Measurements from ENCODE around the gene DACH2.
"Not testable (repeated sequence)": the region's sequence is repeated elsewhere in the genome, so short reads cannot be mapped to it uniquely, and the experiment has no call there.

DNA sequence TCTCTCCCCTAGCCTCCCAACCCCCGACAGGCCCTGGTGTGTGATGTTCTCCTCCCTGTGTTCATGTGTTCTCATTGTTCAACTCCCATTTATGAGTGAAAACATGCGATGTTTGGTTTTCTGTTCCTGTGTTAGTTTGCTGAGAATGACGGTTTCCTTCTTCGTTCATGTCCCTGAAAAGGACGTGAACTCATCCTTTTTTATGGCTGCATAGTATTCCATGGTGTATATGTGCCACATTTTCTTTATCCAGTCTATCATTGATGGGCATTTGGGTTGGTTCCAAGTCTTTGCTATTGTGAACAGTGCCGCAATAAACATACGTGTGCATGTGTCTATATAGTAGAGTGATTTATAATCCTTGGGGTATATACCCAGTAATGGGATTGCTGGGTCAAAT lies 33.1 kb downstream of the DACH2 start:
- TF ChIP-seq, protein P1, sequence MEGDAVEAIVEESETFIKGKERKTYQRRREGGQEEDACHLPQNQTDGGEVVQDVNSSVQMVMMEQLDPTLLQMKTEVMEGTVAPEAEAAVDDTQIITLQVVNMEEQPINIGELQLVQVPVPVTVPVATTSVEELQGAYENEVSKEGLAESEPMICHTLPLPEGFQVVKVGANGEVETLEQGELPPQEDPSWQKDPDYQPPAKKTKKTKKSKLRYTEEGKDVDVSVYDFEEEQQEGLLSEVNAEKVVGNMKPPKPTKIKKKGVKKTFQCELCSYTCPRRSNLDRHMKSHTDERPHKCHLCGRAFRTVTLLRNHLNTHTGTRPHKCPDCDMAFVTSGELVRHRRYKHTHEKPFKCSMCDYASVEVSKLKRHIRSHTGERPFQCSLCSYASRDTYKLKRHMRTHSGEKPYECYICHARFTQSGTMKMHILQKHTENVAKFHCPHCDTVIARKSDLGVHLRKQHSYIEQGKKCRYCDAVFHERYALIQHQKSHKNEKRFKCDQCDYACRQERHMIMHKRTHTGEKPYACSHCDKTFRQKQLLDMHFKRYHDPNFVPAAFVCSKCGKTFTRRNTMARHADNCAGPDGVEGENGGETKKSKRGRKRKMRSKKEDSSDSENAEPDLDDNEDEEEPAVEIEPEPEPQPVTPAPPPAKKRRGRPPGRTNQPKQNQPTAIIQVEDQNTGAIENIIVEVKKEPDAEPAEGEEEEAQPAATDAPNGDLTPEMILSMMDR (conservative IDR thresholded peaks at IDR 0.05; ENCODE audit: low read length) = not testable (repeated sequence)
- not testable (repeated sequence) for TF ChIP-seq EZH2phosphoT487 (IDR thresholded peaks at IDR 0.05; ENCODE audit: borderline replicate concordance, low read depth, low read length)
